Mononuclear cell (primary cell): ENCODE data around the gene ALPG. TPM values are rescaled to one million over a fixed set of nuclear protein-coding genes. Genes with fewer than 3 reads are reported as not detected.
"Not testable (repeated sequence)": the region's sequence is repeated elsewhere in the genome, so short reads cannot be mapped to it uniquely, and the experiment has no call there.

Experiments
- H3K27me3 ChIP-seq: 2 replicates; pipeline ENCODE4 v1.6.0; 2011; ENCODE audit warnings: low read length, control low read depth; ENCODE audit not compliant: insufficient read depth
- H3K4me1 ChIP-seq: 2 replicates; pipeline ENCODE4 v1.5.1; 2011; ENCODE audit warnings: mild to moderate bottlenecking, low read length, control low read depth; ENCODE audit not compliant: insufficient read depth
- H3K4me3 ChIP-seq: 2 replicates; pipeline ENCODE4 v1.5.1; 2011; ENCODE audit warnings: mild to moderate bottlenecking, low read length, moderate library complexity
- H3K9me3 ChIP-seq: 2 replicates; pipeline ENCODE4 v1.5.1; 2011; ENCODE audit warnings: low read depth, mild to moderate bottlenecking, control low read depth, low read length
- total RNA-seq: library from RNA; depleted of rRNA; stranded (reverse); fragments of >200 nt; gene quantifications from one replicate; pipeline ENCODE4 v1.2.3, GENCODE V29; 2012

Gene ALPG
- not detected for total RNA-seq

- no peaks in the 10 kb centered on the region for H3K4me1 ChIP-seq
Measured at GRCh38 chr2:232406556-232407310, at the start of gene ALPG. ALPG (plus strand) TSS chr2:232406844; CDS start chr2:232406895, 51 bp downstream.

GRCh38 chr2:232361646-232362045 is 45.0 kb upstream of the ALPG start:
- no peak overlapping the region for H3K4me3 ChIP-seq
- no peaks in the 10 kb centered on the region for H3K9me3 ChIP-seq
- H3K27me3 ChIP-seq, result no peaks in the 10 kb centered on the region
- peaks cover 13% of the 10 kb centered on the region for H3K4me1 ChIP-seq

More at GRCh38 chr2:232406556-232407310, at the start of gene ALPG:
- Histone ChIP-seq H3K27me3 (no peaks in the 10 kb centered on the region), H3K9me3 (no peaks in the 10 kb centered on the region), H3K4me3 (no peak within 1 kb of the TSS)

DNA sequence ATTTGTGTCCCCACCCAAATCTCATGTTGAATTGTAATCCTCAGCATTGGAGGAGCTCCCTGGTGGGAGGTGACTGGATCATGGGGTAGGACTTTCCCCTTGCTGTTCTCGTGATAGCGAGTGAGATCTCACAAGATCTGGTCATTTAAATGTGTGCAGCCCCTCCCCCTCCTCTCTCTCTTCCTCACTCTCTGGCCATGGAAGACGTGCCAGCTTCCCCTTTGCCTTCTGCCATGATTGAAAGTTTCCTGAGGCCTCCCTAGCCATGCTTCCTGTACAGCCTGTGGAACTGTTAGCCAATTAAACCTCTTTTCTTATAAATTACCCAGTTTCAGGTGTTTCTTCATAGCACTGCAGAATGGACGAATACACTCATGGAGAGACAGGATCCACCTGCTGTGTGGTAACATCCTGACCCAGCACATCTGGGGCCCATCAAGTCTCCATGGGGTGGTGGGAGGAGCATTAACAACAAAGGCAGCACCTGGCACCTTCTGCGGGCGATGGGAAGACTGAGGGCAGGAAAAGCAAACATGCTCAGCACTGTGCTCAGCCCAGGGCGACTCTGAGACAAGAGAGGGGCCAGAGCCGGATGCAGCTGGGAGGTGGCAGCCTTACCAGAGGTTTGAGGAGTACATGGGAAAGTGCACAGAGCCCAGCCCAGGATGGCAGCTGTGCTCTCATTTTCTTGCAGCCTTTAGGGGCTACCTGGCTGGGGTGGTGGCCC is 44.3 kb upstream of the ALPG start:
- peaks cover 13% of the 10 kb centered on the region for H3K4me1 ChIP-seq
- H3K27me3 ChIP-seq, result no peaks in the 10 kb centered on the region
- H3K4me3 ChIP-seq, result no peak overlapping the region
- H3K9me3 ChIP-seq, result no peaks in the 10 kb centered on the region

- H3K27me3 ChIP-seq, H3K9me3 ChIP-seq: not testable (repeated sequence)
- Histone ChIP-seq H3K4me3 (peak overlapping the region; percentile 30), H3K4me1 (peaks cover 13% of the 10 kb centered on the region)
Measured at GRCh38 chr2:232363064-232363783, 43.4 kb upstream of the ALPG start.

DNA sequence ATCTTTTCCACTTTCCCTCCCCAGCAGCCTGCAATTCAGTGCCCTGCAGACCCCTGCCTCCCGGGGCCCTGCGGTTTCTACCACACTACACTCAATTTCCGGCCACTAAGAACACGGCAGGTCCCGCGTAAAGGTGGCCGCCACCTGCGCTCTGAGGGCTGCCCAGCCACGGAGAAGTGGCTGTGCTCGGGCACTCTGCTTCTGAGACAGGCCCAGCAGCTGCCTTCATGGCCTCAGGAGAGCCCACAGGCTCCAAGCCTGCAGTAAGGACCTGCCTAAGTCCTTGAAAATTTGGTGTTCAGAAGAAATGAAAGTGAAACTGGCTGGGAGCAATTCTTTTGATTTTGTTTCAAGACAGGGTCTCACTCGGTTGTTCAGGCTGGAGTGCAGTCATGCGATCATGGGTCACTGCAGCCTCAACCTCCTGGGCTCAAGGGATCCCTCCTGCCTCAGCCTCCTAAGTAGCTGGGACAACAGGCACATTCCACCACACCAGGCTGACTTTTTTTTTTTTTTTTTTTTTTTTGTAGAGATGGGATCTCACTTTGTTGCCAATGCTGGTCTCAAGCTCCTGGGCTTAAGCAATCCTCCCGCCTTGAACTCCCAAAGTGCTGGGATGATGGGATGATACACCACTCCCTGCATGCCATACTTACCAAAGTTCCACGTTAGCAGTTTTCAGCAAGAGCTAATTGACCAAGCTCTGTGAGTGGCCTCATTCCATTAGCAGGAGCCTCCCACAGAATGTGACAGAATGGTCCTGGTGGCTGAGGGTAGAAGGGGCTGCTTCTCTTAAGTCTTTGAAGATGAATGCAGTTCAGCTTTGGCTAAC is 42.6 kb upstream of the ALPG start:
- Histone ChIP-seq H3K4me1 (peaks cover 13% of the 10 kb centered on the region), H3K4me3 (peak overlapping the region; percentile 30), H3K27me3 (no peaks in the 10 kb centered on the region), H3K9me3 (no peaks in the 10 kb centered on the region)

DNA sequence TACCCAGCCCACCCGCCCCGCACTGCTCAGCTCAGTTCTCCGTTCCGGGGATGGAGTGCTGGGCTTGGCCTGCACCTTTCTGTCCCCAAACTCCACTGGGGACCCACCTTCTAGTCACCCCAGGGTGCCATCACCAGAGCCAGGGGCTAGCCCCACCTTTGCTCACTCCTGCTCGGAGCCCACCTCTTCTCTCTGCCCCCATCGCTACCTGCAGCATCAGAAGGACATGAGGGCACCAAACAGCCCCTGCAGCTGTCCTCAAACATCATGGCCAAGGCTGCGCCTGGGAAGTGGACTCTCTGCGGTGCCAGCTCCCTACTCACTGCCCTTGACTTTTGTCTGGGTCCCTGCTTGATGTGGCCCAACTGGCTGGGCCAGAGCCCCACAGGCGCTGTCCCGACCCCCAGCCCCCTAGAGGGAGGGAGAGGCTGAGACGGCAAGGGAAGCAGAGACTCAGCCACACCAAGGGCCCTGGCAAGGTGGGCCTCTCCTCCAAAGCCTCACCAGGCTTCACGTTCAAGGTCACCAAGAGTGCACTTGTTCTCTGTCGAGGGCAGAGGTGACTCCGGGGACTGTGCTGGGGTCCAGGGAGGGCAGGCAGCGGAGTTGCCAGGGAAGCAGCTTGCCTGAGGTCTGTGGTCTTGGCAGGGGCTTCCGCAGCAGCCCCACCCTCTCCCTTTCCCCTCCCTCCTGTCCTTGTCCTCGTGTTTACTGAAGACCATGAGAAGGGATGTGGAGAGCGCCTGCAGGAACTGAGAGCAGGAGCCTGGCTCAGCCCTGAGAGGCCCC is 41.6 kb upstream of the ALPG start:
- H3K4me1 ChIP-seq, result peaks cover 13% of the 10 kb centered on the region
- H3K27me3 ChIP-seq, H3K9me3 ChIP-seq, H3K4me3 ChIP-seq: not testable (repeated sequence)

DNA sequence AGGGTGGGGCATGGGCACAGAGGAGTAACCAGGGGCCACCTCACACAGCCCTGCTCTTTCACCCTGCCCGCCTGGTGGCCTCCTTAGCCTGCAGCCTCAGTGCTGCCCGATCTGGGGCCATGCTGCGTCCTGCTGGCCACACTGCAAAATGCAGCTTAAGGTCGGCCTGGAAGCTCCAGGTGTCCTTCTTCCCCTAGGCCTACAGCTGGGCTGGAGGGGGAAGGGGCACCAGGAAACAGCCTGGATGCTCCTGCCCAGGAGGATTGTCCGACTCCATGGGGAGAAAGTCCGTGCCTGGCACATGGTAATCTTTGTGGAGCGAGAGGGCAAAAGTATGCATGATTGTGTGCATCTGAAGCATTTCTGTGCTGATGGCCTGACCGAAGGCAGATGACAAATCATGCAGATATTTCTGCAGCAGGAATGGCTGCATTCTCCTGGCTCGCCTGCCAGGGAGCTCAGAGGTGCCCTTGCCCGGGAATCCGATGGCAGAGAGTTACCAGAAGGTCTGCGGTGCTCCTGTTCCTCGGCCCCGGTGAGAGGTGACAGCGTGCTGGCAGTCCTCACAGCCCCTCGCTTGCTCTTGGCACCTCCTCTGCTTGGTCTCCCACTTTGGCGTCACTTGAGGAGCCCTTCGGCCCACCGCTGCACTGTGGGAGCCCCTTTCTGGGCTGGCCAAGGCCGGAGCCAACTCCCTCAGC is 40.9 kb upstream of the ALPG start:
- H3K9me3 ChIP-seq, result no peaks in the 10 kb centered on the region
- H3K4me3 ChIP-seq, result no peak overlapping the region
- H3K4me1 ChIP-seq, result peaks cover 13% of the 10 kb centered on the region
- H3K27me3 ChIP-seq, result no peaks in the 10 kb centered on the region

DNA sequence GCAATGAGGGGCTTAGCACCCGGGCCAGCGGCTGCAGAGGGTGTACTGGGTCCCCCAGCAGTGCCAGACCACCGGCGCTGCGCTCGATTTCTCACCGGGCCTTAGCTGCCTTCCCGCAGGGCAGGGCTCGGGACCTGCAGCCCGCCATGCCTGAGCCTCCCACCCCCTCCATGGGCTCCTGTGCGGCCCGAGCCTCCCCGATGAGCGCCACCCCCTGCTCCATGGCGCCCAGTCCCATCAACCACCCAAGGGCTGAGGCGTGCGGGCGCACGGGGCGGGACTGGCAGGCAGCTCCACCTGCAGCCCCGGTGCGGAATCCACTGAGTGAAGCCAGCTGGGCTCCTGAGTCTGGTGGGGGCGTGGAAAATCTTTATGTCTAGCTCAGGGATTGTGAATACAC is 40.2 kb upstream of the ALPG start:
- H3K4me3 ChIP-seq, H3K9me3 ChIP-seq, H3K27me3 ChIP-seq: not testable (repeated sequence)
- H3K4me1 ChIP-seq, result peaks cover 13% of the 10 kb centered on the region

DNA sequence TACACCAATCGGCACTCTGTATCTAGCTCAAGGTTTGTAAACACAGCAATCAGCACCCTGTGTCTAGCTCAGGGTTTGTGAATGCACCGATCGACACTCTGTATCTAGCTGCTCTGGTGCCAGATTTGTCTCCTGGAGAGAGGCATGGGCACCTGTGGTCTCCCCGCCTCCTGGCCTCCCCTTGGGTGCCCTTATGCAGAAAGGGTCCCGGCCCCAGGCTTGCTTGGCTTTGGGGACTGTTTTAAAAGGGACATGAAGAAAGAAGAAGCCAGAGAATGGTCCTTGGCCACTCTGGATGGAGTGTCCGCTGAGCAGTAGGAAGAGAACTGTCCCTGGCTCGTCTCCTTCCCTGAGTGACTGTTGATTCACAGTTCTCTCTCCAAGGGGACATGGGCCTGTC is 39.6 kb upstream of the ALPG start:
- no peaks in the 10 kb centered on the region for H3K9me3 ChIP-seq
- H3K4me3 ChIP-seq, result no peak overlapping the region
- H3K27me3 ChIP-seq, result no peaks in the 10 kb centered on the region
- peaks cover 13% of the 10 kb centered on the region for H3K4me1 ChIP-seq

- no peaks in the 10 kb centered on the region for H3K27me3 ChIP-seq
- no peaks in the 10 kb centered on the region for H3K9me3 ChIP-seq
- H3K4me1 ChIP-seq, result peaks cover 13% of the 10 kb centered on the region
- no peak overlapping the region for H3K4me3 ChIP-seq
Measured at GRCh38 chr2:232367591-232368233, 38.9 kb upstream of the ALPG start.

GRCh38 chr2:232368311-232368731 is 38.3 kb upstream of the ALPG start:
- Histone ChIP-seq H3K27me3 (no peaks in the 10 kb centered on the region), H3K9me3 (no peaks in the 10 kb centered on the region), H3K4me1 (peaks cover 11% of the 10 kb centered on the region), H3K4me3 (no peak overlapping the region)

- Histone ChIP-seq H3K4me3 (no peak overlapping the region), H3K9me3 (no peaks in the 10 kb centered on the region), H3K4me1 (peaks cover under 1% of the 10 kb centered on the region), H3K27me3 (no peaks in the 10 kb centered on the region)
Measured at GRCh38 chr2:232369126-232369951, 37.3 kb upstream of the ALPG start.
